Breast epithelium (tissue), 3 donors: ENCODE results near the gene TXNL1.

ENCODE experiments used
- CTCF ChIP-seq, 3 donors: fragments of 450-650 bp; IDR thresholded peaks; one replicate each; pipeline ENCODE4 v1.5.1; 2016 to 2017; ENCODE audit warnings: antibody characterized with exemption in 3 of 3, mild to moderate bottlenecking in 3 of 3, moderate library complexity in 3 of 3
- POLR2A ChIP-seq: fragments of 450-650 bp; IDR thresholded peaks from one replicate; pipeline ENCODE4 v1.6.1; 2016; ENCODE audit warnings: antibody characterized with exemption, mild to moderate bottlenecking, moderate library complexity
- POLR2AphosphoS5 ChIP-seq, 3 donors: sonication (generic); formaldehyde crosslinking; IDR thresholded peaks; one replicate each; pipeline ENCODE4 v1.6.1; 2017; ENCODE audit warnings: antibody characterized with exemption in 3 of 3

DNA sequence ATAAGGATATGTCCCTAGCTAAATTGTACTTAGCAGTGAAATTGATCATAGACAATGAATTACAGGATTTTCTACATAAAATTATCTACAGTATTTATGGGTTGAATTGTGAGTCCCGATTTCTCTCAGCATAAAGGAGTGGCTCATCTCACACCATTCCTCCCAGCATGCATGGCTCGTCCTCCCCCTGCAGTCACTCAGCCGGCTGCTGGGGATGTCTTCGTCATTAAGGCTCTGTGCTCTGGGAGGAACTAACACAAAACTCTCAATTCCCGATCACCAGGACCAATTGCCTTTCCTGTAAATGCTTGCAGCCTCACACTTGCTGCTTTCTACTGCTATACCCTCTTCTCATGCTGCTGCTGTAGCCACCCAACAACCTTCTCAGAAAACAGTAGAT lies 75.9 kb downstream of the TXNL1 start:
- no peak for TF ChIP-seq POLR2A
- no peak for TF ChIP-seq CTCF (IDR thresholded peaks at IDR 0.05)
- no peak for TF ChIP-seq POLR2AphosphoS5 (IDR thresholded peaks at IDR 0.05)
